OCI-LY7 (cell line): Measurements from ENCODE around the gene ACBD6.
"Not testable (repeated sequence)": the region's sequence is repeated elsewhere in the genome, so short reads cannot be mapped to it uniquely, and the experiment has no call there.

Experiments
- CTCF ChIP-seq: fragments of 200-600 bp; sonication (generic); conservative IDR thresholded peaks from 2 replicates; pipeline ENCODE4 v1.5.1; 2014; ENCODE audit warnings: mild to moderate bottlenecking, antibody characterized with exemption, low read length, moderate library complexity, mixed read lengths
- EZH2phosphoT487 ChIP-seq: fragments of 200-600 bp; sonication (generic); IDR thresholded peaks from 2 replicates; pipeline ENCODE4 v1.6.1; 2018; ENCODE audit warnings: low read depth, borderline replicate concordance, mild to moderate bottlenecking, mixed run types, antibody characterized with exemption, low read length, moderate library complexity, mixed read lengths

GRCh38 chr1:180461682-180462081 is 40.7 kb downstream of the ACBD6 start:
- TF ChIP-seq CTCF, EZH2phosphoT487: not testable (repeated sequence)
